Fibroblast of lung (primary cell): Measurements from ENCODE around the gene CEACAM6.
A peak's percentile ranks its signal among the peaks of the same experiment; 100 is the strongest.

ENCODE experiments used
- EZH2 ChIP-seq: IDR thresholded peaks from 2 replicates; pipeline ENCODE4 v1.5.1; 2012; ENCODE audit warnings: low read length, control low read depth, mild to moderate bottlenecking; ENCODE audit errors: missing control alignments
- TF ChIP-seq, protein P1 (sequence below), 2 donors: IDR thresholded peaks in 1 of 2; conservative IDR thresholded peaks in 1 of 2; 1 replicate in 1 of 2; 2 replicates in 1 of 2; pipeline ENCODE4 v1.5.1; 2011 to 2012; ENCODE audit warnings: low read length in 2 of 2, control low read depth in 1 of 2, inconsistent platforms in 1 of 2, low read depth in 1 of 2, mild to moderate bottlenecking in 1 of 2

DNA sequence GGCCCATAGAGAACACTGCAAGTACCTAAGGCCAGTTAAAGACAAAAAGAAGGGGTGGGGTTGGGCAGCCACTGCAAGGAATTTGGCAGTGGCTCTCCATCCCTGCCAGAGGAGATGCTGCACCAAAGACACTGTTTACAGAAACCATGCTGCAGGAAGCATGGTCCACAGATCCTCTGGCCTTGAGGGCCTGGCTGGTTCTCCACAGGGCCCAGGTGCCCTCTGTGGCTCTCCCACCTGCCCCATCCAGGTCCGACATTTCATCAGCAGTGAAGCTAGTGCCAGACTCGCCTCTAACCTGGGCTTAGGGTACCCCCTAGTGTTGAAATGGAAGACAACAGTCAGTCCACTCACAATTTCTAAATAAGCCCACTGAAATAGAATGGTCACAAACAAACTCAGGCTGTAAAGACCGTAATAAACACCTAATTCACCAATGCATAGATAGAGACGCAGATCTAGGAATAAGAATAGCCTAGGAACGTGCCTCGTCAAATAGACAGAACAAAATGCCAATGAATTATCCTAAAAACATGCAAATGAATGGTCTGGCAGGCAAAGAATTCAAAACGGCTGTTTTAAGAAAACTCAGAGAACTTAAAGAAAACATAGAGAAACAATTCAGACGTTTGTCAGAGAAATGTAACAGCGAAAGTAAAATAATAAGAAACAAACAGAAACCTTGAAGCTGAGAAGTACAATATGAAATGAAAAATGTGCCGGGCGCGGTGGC is 65.8 kb downstream of the CEACAM6 start:
- TF ChIP-seq EZH2, result no peak
- TF ChIP-seq, protein P1, sequence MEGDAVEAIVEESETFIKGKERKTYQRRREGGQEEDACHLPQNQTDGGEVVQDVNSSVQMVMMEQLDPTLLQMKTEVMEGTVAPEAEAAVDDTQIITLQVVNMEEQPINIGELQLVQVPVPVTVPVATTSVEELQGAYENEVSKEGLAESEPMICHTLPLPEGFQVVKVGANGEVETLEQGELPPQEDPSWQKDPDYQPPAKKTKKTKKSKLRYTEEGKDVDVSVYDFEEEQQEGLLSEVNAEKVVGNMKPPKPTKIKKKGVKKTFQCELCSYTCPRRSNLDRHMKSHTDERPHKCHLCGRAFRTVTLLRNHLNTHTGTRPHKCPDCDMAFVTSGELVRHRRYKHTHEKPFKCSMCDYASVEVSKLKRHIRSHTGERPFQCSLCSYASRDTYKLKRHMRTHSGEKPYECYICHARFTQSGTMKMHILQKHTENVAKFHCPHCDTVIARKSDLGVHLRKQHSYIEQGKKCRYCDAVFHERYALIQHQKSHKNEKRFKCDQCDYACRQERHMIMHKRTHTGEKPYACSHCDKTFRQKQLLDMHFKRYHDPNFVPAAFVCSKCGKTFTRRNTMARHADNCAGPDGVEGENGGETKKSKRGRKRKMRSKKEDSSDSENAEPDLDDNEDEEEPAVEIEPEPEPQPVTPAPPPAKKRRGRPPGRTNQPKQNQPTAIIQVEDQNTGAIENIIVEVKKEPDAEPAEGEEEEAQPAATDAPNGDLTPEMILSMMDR (conservative IDR thresholded peaks at IDR 0.05 in 1 of 2, IDR thresholded peaks at IDR 0.05 in 1 of 2; ENCODE audit: low read depth in 1 of 2, low read length in 2 of 2), result peak; percentile 37 to 50
